GM08714 (cell line): ENCODE results near the gene CDC42EP1.
"Not testable (repeated sequence)": the region's sequence is repeated elsewhere in the genome, so short reads cannot be mapped to it uniquely, and the experiment has no call there.

Source experiments
- H3K4me3 ChIP-seq: fragments of 200-500 bp; sonication (Bioruptor generic); 2 replicates; pipeline ENCODE4 v1.5.1; 2014; ENCODE audit warnings: mild to moderate bottlenecking, low read length, inconsistent platforms
- ZNF274 ChIP-seq: IDR thresholded peaks from 2 replicates; pipeline ENCODE4 v1.6.1; 2012; ENCODE audit warnings: mild to moderate bottlenecking, low read depth, low read length

Gene CDC42EP1

DNA sequence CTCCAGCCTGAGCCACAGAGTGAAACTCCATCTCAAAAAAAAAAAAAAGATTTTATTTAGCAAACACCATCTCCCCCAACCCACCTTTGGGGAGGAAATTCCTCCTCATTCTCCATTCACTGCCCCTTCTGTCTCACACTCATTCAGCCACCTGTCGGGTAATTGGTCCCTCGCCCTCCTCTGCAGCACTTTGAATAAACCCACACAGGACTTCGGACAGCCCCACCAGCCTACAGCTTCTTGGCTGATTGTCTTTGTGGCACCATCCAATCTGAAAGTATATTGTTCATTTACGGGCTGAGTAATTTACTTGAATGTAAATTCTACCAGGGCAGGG lies 40.9 kb downstream of the CDC42EP1 start:
- no peak overlapping the region for H3K4me3 ChIP-seq
- TF ChIP-seq ZNF274, result no peak

DNA sequence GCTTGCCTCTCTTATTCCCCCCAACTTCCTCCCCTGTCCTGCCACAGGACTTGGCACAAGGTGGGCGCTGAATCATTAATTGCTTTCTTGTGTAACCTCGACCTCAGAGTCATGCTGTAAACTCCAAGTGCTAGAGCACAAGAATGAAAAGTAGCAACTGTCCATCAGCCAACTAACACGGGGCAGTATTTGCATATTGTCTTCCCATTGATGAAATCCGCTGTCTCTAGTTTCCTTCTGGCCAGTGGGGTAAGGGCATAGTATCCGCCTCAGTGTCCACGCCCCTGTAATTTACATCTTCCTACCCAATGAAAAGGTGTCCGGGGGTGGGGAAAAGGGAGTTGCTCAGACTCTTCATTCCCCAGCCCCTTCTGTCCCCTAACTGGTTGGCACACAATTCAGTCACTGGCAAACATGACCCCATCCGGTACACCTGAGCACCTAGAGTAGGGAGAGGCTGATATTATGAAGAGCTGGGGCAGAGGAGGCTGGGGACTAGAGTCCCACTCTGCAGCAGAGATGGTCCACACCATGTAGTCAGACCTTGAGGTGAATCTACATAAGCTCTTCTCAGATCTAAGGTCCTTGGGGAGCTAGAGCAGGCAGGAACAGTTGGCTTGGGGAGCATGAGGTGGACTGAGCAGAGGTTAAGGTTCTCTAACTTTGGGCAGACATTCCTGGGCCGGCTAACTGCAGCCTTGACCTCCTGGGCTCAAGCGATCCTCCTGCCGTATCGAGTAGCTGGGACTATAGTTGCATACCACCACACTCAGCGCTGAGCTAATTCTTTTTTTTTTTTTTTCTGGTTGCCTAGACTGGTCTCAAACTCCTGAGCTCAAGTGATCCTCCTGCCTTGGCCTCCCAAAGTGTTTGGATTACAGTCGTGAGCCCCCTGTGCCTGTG lies 41.5 kb downstream of the CDC42EP1 start:
- no peak overlapping the region for H3K4me3 ChIP-seq
- no peak for TF ChIP-seq ZNF274

DNA sequence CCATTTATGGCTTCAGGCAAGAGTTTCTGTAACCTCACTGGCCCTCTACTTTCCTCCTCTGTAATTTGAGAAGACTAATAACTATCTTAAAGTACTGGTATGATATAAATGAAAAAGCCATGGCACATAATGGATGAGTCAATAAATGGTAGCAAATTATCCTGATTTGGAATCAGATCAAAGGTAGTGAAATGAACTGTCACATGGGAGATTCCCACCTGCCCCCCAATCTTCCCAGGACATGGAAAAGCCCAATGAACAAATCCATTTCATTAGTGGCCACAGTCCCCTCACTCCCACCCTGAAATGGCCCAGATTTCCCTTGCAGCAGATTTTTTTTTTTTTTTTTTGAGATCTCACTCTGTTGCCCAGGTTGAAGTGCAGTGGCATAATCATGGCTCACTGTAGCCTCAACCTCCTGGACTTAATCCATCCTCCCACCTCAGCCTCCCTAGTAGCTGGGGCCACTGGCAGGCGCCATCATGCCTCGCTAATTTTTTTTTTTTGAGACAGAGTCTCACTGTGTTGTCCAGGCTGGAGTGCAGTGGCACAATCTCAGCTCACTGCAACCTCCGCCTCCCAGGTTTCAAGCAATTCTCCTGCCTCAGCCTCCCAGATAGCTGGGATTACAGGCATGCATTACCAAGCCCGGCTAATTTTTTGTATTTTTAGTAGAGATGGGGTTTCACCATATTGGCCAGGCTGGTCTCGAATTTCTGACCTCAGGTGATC lies 42.4 kb downstream of the CDC42EP1 start:
- not testable (repeated sequence) for H3K4me3 ChIP-seq

DNA sequence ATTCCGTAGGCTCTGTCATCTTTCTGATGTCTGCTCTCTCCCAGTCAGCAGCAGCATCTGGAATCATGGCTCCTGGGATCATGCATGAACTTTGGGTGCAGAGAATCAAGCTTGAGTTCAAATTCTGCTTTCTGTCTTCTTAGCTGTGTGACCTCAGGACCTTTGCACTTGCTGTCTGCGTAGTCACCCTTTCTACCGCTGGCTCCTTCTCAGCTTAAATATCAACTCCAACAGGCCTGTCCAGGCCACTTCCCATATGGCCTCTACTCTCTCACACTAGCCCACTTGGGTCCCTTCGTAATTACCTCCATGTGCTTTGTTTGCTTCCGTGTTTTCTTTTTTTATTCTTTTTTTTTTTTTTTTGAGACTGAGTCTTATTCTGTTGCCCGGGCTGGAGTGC lies 43.8 kb downstream of the CDC42EP1 start:
- no peak overlapping the region for H3K4me3 ChIP-seq
- TF ChIP-seq ZNF274, result no peak

DNA sequence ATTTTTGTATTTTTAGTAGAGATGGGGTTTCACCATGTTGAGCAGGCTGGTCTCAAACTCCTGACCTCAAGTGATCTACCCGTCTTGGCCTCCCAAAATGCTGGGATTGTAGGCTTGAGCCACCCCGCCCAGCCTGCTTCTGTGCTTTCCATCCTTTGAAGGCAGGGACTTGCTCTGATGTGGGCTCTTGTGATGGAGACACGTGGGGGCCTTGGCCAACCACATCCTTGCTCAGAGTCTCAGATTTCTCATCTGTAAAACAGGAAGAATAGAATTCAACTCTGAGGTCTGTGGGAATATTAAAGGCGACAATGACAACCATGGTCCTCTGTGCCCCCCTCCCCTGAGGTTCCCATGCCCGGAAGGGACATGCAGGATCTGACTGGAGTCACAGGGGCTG lies 44.6 kb downstream of the CDC42EP1 start:
- TF ChIP-seq ZNF274, result no peak
- no peak overlapping the region for H3K4me3 ChIP-seq

DNA sequence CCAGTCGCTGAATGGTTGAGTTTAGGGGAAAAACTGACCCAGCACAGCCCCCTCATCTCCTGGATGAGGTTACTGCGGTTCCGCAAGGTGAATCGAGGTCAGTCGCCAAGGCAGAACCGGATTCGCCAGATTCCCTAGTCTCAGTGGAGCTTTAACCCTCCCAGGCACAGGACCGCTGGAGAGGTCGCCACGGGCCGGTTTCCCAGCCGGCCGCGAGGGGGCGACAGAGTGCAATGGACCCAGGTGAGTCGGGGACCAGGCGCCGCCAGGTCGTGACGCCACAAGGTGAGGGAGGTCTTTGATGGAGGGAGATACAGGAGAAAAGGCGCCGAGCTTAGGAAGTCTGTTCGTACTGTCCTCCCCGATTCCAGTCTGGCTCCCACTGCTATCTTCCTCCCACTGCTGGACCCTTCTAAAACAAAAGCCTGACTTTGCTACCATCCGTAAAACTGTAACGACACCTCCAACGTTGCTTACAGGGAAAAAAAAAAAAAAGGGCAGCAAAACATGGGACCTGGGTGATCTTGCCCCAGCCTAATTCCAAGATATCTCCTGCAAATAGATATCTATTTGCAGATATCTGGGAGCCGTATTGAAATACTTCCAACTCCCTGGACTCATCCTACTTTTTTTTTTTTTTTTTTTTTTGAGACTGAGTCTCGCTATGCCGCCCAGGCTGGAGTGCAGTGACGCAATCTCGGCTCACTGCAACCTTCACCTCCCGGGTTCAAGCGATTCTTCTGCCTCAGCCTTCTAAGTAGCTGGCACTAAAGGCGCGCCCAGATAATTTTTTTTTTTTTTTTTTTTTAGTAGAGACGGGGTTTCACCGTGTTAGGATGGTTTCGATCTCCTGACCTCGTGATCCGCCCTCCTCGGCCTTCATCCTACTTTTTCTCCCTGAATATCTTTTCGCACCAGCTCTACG lies 47.0 kb downstream of the CDC42EP1 start:
- H3K4me3 ChIP-seq, result peak overlapping the region; percentile 60; the same call in 1 of the 2 replicates
- TF ChIP-seq ZNF274, result no peak

DNA sequence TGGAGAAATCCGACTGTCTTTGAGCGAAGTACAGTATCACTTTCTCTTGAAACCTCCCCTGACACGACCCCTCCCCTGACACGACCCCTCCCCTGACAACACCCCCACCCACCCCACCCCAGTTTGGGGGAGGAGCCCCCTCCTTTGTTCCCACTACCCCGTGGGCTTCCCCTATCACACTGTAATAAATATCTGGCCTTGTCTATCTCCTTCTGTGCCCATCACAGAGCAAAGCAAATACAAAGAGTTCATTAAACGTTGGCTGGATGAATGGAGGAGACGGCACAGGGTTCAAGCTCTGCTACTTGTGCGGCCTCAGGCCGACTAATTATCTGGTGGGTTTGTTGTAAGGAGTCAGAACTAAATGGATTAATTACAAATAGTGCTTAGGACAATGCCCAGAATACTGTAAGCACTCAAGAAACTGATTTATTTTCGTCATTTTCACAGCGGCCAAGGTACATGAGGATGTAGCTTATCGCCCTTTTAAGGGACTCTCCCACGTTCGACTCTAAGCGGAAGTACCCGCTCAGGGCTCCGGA lies 47.7 kb downstream of the CDC42EP1 start:
- no peak for TF ChIP-seq ZNF274
- peak overlapping the region; percentile 60 for H3K4me3 ChIP-seq

DNA sequence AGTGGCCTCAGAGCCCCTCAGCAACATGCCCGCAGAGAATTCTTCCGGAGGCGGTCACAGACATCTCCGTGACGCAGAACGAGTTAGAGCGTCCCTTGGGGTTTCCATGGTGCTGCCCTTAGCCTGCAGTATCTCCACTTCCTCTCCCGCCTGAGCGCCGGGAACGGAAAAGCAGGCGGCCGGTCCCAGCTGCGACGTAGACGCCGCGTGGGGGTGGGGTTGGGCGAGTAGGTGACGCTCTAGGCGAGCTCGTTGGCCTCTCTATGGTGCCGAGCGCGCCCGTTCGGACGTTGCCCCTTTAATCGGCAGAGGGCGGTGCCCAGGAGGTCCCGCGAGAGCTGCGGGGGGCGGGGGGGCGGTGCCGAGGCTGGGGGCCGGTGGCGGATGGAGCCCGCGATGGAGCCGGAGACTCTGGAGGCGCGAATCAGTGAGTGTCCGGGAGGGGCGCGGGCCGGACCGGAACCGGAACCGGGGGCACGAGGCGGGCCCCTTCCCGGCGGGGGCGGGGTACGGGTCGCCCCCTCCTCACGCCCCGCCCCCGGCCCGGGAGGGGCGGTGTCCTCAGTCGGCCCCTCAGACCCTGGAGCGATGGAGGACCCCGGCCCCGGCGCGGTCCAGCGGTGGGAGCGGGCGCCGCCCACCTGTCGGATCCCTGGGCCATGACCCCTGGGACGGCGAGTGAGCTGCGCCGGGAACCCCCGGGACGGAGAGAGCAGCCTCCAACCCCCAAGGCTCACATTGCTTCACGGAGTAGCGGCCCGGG lies 48.4 kb downstream of the CDC42EP1 start, which contains the start of gene GGA1:
Gene GGA1 (plus strand): TSS at position 358 of the 763 bp plus-strand sequence. CDS start 27 bp downstream, at position 385.
- no peak for TF ChIP-seq ZNF274
- H3K4me3 ChIP-seq, result peak within 1 kb of the TSS; percentile 93

DNA sequence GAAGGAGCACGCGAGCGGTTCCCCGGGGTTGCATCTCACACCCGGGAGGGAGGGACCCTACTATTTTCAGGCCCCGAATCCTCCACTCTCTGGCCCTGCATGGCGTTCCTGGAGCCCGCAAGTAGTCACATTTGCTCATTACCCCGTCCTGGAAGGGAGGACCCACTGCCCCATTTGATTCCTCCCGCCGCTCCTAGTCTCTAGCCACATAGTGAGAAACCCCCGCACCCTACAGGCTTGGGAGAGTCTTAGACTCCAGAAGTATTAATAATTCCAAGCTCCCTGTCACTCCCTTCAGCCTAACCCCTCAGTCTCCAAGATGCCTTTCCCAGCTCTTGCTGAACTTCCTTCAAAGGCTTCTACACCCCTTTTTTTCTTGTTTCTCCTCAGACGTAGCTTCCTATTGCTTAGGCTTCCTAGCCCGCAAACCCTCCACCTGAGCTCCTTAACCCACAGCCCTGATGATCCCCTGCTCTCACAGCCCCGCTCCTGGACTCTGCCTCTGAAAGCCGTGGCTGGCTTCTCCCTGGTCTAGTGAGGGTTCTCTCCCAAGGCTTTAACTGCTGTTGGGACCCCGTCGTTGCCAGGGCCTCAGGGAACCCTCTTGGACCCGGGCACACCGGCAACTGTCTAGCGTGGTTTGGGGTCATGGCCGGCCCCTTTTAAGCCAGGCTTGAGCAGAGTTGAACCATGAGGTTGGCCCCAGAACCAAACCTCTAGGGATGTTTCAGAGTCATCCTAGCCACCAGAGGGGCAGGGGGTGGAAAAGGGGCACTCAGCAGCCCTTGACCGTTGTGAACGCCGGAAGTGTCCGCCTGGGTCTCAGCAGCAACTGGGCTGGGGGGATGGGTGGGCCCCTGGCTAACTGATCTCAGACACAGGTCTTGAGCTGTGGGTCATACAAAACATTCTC lies 49.2 kb downstream of the CDC42EP1 start:
- TF ChIP-seq ZNF274, result no peak
- peak overlapping the region; percentile 93 for H3K4me3 ChIP-seq

DNA sequence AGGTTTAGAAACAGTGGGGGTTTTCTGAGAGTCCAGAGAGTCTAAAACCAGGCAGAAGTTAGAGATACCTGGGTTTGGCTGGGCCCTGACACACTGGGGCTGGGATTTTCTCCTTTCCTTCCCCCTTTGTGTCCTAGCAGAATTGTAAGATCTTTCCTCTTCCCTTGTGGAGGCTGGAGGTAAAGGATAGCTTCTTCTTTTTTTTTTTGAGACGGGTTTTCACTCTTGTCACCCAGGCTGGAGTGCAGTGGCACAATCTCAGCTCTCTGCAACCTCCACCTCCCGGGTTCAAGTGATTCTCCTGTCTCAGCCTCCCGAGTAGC lies 49.8 kb downstream of the CDC42EP1 start:
- peak overlapping the region; percentile 93; the same call in 1 of the 2 replicates for H3K4me3 ChIP-seq

DNA sequence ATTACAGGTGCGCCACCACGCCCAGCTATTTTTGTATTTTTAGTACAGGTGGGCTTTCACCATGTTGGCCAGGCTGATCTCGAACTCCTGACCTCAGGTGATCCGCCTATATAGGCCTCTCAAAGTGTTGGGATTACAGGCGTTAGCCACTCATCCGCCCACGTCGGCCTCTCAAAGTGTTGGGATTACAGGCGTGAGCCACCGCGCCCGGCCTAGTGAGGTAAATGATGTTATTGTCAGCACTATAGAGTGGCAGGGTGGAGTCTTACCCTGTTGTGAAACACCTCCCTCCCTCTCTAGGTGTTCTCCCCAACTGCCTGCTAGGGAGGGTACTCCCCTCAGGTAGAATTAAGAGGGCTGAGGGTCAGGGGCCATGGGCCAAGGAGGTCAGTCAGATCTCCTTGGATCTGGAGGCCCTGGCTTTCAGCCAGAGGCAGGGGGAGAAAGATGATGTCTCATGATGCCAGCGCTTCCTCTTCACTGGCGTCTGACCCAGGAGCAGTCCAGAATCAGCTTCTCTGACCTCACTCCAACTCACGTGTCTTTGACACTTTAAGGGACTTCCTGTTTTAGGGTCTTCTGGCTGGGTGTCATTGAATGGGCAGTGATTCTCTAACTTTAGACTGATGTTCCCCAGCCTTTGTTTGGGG lies 50.3 kb downstream of the CDC42EP1 start:
- H3K4me3 ChIP-seq, result peak overlapping the region; percentile 93; the same call in 1 of the 2 replicates
- TF ChIP-seq ZNF274, result no peak

DNA sequence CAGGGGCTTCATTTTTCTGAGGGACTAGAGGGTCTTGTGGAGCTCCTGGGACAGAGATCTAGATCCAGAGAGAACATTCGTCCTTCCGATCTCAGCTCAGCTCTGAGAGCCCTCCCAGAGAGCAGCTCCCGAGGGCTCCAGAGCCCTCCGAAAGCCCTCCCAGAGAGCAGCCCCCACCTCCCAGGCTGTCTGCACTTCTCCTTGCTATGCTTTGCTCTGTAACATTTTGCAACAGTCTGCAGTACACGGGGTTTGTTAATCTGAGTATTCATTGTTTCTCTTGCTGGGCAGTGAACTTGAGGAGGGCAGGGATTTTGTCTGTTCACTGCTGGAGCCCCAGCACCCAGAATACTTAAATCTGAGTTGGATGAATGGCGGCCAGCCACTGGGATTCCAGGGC lies 50.9 kb downstream of the CDC42EP1 start:
- no peak for TF ChIP-seq ZNF274
- H3K4me3 ChIP-seq, result no peak overlapping the region
